Measurements from ENCODE around the gene SHQ1.

SHQ1 gene

GRCh38 chr3:72847751-72848702 lies at the start of gene SHQ1:
SHQ1 (minus strand) TSS chr3:72848445; CDS start chr3:72848340, 105 bp downstream.
- peak; percentile 91 for DNase-seq

DNA sequence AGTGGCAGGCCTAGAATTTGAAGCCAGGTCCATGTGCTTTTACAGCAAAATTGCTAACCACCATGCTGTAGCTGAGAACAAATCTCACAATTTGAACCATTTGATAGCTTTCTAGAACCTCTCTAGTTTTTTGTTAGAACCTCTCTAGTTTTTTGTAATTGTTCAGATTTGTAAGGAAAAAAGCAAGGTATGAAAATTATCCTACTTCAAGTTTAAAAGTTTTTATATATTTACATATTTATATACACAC lies 49.4 kb upstream of the SHQ1 start:
- DNase-seq, result no peak

GRCh38 chr3:72896996-72897757 lies 48.9 kb upstream of the SHQ1 start:
- DNase-seq, result no peak

DNA sequence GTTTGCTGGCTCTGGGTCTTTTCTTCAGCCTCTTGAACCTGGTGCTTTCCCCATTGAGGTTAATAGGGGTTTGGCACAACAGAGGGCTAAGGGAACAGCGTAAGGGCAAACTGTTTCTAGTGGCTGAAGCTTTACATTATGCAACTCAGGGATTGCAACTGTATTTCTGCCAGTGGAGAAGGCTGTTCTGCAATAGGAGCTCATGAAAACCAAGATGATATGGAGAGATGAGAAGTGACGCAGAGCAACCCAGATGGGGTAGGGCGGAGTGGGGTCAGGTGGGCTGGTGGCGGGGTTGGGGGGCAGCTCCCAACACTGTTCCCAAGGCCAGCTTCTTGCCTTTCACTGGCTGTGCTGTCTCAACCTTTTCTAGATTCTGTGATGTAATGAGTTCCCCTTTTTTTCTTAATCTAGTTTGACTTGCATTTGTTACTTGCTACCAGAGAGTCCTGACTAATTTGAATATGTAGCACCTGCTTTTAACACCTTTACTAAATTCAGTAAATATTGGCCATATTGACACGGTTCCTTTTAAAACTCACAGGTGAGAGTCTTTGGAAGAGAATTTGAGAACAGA lies 46.8 kb upstream of the SHQ1 start:
- DNase-seq, result no peak

- DNase-seq, result no peak
Observed at GRCh38 chr3:72892870-72893269, 44.6 kb upstream of the SHQ1 start.

DNA sequence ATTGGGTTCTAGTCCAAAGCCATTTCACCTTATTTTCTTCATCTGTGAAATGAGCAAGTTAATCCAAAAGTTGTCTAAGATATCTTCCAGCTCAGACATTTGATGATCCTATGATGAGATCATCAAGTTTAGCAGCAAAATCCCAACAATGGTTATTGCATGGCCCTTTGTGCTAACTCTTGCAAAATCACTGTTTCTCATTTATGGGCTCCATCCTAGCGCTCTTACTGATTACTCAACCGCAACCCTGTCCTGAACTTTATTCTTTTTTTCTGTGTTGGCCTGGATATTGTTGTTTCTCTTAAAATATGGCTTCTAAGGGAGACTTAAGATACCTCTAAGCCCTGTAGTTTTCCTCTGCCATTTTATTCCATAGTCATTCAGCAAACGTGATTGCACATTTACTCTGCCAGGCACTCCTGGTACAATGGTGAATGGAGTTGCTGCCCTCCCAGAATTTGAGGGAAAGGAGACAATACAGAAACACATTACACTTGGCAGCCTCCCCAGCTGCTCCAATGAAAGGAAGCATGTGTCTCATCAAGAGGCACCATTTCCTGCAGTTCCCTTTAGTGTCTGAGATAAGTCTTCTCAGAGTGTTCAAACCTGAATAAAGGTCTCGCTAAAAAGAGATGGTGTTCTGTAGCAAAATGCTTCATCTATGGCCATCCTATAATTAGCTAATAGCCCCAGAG lies 44.0 kb upstream of the SHQ1 start:
- no peak for DNase-seq

- DNase-seq, result no peak
Observed at GRCh38 chr3:72891053-72891855, 43.0 kb upstream of the SHQ1 start.

DNA sequence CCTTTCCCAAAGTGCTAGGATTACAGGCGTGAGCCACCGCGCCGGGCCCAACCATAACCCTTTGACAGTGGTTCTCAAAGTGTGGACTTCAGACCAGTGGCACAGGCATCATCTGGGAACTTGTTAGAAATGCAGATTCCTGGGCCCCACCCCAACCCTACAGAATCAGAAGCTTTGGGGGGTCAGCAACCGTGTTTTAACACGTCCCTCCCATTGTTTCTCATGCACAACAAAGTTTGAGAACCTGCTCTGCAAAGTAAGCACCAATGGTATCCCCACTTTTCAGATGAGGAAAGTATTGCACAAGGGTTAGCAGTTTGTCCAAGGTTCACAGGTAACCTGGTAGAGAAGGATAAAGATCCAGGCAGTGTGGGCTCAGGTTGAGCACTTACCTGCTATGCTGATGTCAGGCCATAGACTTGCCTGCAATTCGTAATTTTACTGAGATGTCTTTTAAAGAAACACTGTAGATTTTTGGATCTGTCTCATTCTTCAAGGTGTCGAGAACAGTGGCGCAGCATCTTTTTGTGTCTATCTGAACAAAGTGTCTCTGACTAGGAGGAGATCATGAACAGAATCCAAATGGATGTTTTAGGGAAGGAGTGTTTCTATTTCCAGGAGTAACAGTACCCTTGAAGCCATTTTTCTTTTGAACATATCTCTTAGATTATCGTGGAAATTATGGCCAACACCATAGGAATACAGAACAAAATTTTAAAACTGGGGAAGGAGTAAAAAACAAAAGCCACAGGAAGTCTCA lies 42.1 kb upstream of the SHQ1 start:
- DNase-seq, result no peak

DNA sequence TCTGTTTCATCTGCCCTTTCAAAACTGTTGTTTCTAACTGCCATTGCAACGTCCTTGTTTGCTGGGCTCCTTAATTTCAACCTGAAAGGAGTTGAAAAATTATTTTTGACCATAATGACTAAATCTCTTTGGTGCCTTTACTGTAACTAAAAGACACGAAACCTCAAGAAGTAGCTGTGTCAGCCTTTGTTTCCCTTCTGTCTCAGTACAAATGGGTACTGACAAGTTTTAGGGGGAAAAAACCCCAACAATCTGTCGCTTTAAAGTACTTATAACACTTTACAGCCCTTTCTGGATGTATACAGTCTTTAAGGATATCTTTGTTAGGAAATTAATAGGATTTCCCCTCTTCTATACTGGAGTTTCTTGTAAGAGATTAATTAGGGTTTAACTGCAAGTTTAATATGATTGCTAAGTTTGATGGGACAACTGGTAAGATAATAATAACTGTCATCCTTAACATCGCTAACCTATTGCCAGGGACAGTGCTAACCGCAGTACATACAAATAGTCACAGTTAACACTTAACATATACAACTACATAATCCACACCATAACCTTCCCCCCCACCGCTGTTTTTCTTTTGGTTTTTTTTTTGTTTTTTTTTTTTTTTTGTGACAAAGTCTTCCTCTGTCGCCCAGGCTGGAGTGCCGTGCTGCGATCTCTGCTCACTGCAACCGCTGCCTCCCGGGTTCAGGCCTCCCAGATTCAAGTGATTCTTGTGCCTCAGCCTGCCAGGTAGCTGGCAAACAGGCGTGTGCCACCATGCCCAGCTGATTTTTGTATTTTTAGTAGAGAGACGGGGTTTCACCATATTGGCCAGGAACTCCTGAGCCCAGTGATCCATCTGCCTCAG lies 41.3 kb upstream of the SHQ1 start:
- no peak for DNase-seq

GRCh38 chr3:72888546-72889309 lies 40.5 kb upstream of the SHQ1 start:
- no peak for DNase-seq

DNA sequence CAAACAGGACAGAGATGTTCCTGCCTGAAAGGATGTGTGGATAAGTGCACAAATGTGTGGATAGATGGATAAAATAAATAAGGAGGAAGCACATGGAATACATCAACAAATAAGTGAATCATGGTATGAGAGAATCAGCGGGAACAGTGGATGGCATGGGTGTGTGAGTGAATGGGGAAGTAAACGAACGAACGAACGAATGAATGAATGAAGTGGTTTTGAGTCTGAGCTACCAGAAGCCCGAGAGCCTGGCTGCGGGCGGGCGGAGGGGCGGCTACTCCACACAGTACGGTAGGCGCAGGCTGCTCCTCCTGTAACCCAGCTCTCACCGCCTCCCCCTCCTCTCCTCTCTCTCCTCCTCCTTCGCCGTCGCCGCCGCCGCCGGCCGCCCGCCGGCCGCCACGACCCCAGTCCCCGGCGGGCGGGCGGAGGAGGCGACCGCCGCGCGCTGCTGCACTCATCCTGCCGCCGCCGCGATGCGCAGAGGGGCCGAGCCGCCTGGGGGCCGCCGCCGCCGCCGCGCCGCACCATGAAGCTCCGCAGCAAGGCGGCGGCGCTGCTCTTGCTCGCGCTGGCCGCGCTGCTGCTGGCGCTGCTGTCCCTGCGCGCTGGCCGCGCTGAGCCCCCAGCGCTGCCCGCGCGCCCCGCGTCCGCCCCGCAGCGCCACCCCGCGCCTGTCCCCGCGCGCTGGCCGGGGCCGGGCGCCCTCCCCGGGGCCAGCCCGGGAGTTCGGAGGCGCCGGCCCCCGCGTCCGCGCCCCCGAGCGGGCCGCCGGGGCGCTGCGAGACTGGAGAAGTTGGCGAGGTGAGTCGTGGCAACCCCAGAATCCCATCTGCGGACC lies 39.7 kb upstream of the SHQ1 start, which contains the start of gene GXYLT2:
GXYLT2 (plus strand) TSS at position 342 of the 841 bp plus-strand sequence; CDS start at position 530, 188 bp downstream.
- DNase-seq, result peak; percentile 15

DNA sequence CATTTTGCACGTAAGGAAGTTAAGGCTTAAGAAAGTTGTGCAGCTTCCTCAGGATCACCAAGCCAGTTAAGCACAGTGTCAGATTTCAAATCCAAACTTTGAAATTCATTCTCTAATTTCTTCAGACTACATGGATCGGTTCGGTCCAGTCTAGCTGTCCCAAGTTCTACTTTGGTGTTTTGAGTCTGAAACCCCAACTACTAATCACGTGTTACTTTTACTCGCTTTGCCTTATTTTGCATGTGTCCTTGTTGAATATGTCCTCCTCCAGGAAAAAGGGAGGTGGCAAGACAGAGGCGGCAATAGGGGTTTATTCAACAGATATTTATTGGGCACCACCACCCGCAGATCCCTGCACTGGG lies 39.1 kb upstream of the SHQ1 start:
- no peak for DNase-seq

DNA sequence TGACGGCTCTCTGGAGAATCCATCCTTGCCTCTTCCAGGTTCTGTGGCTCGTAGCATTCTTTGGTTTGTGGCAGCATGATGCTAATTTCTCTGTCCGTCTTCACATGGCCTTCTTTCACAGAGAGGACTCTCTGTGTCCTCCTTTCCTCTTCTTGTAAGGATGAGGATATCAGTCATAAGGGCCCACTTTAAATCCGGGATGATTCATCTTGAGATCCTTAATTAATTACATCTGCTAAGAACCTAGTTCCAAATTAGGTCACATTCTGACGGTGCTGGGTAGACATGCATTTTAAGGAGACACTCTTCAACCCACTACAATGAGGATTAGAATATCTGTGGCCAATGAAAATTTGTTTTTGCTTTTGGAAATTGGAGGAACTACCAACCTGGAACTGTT lies 23.9 kb upstream of the SHQ1 start:
- no peak for DNase-seq

- no peak for DNase-seq
Observed at GRCh38 chr3:72862314-72863090, 14.3 kb upstream of the SHQ1 start.

DNA sequence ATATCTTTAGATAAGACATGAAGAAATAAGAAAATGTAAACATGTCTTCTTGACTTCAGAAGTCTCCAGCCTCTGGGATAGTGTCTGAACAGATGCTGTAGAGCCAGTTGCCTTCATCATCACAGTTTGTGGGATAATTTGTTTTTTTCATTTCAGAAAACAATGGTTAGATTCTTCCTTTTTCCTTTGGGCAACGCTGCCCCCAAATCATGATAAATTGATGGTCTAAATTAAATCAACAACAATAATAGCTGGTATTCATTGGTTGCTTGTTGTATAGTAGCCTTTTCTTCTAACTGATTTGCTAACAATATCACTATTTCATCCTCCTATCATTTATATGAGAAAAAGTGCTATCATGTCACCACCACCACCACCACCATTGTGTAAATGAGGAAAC lies 12.6 kb upstream of the SHQ1 start:
- DNase-seq, result no peak

- no peak for DNase-seq
Observed at GRCh38 chr3:72860053-72860452, 11.8 kb upstream of the SHQ1 start.

DNA sequence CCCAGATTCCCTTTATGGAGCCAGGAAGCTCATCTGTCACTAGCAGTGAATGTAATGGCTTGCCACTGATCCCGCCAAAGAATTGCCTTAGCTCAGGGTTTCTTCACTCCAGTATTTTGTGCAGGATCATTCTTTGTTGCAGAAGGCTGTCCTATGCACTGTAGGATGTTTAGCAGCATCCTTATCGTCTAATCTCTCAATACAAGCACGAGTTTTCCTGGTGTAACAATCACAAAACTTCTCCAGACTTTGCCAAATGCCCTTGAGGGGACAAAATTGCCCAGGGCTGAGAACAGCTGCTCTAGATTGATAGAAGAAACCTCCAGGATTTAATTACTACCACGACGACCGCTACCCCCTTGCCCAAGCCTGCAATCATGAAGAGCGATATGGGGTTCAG lies 6.8 kb upstream of the SHQ1 start:
- no peak for DNase-seq

GRCh38 chr3:72848703-72849081 lies 447 bp upstream of the SHQ1 start:
- peak; percentile 6 for DNase-seq

Measured in activated gamma-delta T cell treated with Interleukin-2 at 50 U/mL for 16 hours (primary cell).